ENCODE data around the gene MUSK. TPM values are rescaled to one million over a fixed set of nuclear protein-coding genes. Genes with fewer than 3 reads are reported as not detected.
A peak's percentile ranks its signal among the peaks of the same experiment; 100 is the strongest.

MUSK gene
- polyA plus RNA-seq, 1 donor (not counting 4 experiments of a cell fraction or from before 2014, with no cell fraction given), result not detected

GRCh38 chr9:110742741-110743371 lies 74.3 kb downstream of the MUSK start:
- FAIRE-seq, result no peak
- Histone ChIP-seq H4K20me1 (ENCODE audit: control insufficient read depth, extremely low read depth, insufficient read depth, low read length) (no peaks in the 10 kb centered on the region), H3K36me3 (ENCODE audit: control insufficient read depth in 2 of 2, extremely low read depth in 1 of 2, insufficient read depth in 2 of 2, low read length in 2 of 2) (no peaks in the 10 kb centered on the region), H3K79me2 (ENCODE audit: control insufficient read depth, insufficient read depth, low read length) (no peaks in the 10 kb centered on the region), H3K27me3 (ENCODE audit: control insufficient read depth, extremely low read depth, insufficient read depth, low read length) (no peaks in the 10 kb centered on the region), H3K9me1 (ENCODE audit: control insufficient read depth, extremely low read depth, insufficient read depth, low read length) (no peaks in the 10 kb centered on the region), H3K4me1 (ENCODE audit: control insufficient read depth, extremely low read depth, insufficient read depth, low read length) (peaks cover 31% of the 10 kb centered on the region), H3K4me3 (ENCODE audit: control insufficient read depth in 2 of 3, extremely low read depth in 1 of 3, insufficient read depth in 2 of 3, low read depth in 1 of 3, low read length in 3 of 3) (no peak overlapping the region), H3K27ac (ENCODE audit: control insufficient read depth, insufficient read depth, low read length) (no peak overlapping the region), H2AFZ (ENCODE audit: control insufficient read depth, low read length) (peak overlapping the region; percentile 76), H3K9me3 (ENCODE audit: control insufficient read depth, low read depth, low read length) (no peaks in the 10 kb centered on the region), H3K9ac (ENCODE audit: control insufficient read depth, extremely low read depth, insufficient read depth, low read length) (no peak overlapping the region), H3K4me2 (ENCODE audit: control insufficient read depth, extremely low read depth, insufficient read depth, low read depth, low read length) (peak overlapping the region; percentile 44)
- dilution Hi-C loops (cut with MboI; ENCODE audit: extremely low pct_ligation_motif_present, low sequenced_read_pairs), result no loop called here
- TF ChIP-seq EZH2 (IDR thresholded peaks at IDR 0.05; ENCODE audit: low read length) (no peak), CTCF (optimal IDR thresholded peaks at IDR 0.05 in 1 of 3, IDR thresholded peaks at IDR 0.05 in 1 of 3, conservative IDR thresholded peaks at IDR 0.05 in 1 of 3; ENCODE audit: extremely low read depth in 1 of 3, insufficient read depth in 2 of 3, low read length in 3 of 3) (no peak)
- no peak for DNase-seq (ENCODE audit: low read depth, low spot score)

DNA sequence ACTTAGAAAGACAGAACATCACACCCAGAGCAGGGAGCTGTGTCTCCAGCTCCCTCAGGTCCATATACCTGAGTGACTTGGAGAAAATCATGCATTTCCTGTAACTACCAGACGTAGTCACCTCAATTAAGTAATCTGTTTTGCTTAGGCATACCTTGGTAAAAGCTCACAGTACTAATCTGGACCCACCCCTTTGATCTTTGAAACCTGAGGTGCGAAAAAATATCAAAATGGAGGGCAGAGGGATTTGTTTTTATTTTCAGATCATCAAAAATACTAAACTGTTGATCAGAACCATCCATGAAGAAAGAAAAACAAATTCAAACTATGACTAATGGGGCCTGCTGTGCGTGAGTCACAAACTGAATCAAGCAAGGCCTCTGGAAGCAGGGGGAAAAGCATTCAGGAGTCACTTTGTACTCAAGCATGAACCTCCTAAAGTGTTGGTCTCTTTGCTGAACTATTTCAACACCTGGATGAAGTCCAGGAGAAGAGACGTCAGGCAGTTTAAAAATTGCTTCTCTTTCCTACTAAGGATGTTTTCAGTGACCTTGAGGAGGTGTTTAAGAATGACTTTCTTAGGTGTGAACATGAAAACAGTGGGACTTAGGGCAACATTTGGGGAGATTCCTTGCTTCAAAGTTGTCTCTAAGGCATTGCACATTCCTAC lies 76.3 kb downstream of the MUSK start:
- H3K79me2 ChIP-seq (ENCODE audit: control insufficient read depth, insufficient read depth, low read length), result no peaks in the 10 kb centered on the region
- H3K4me2 ChIP-seq (ENCODE audit: control insufficient read depth, extremely low read depth, insufficient read depth, low read depth, low read length), result peak overlapping the region; percentile 75
- no peaks in the 10 kb centered on the region for H3K36me3 ChIP-seq (ENCODE audit: control insufficient read depth in 2 of 2, extremely low read depth in 1 of 2, insufficient read depth in 2 of 2, low read length in 2 of 2)
- H3K9ac ChIP-seq (ENCODE audit: control insufficient read depth, extremely low read depth, insufficient read depth, low read length), result peak overlapping the region; percentile 30
- dilution Hi-C loops (cut with MboI; ENCODE audit: extremely low pct_ligation_motif_present, low sequenced_read_pairs), result no loop called here
- TF ChIP-seq CTCF (optimal IDR thresholded peaks at IDR 0.05 in 1 of 3, IDR thresholded peaks at IDR 0.05 in 1 of 3, conservative IDR thresholded peaks at IDR 0.05 in 1 of 3; ENCODE audit: extremely low read depth in 1 of 3, insufficient read depth in 2 of 3, low read length in 3 of 3) (no peak), EZH2 (IDR thresholded peaks at IDR 0.05; ENCODE audit: low read length) (no peak)
- peaks cover 40% of the 10 kb centered on the region for H3K4me1 ChIP-seq (ENCODE audit: control insufficient read depth, extremely low read depth, insufficient read depth, low read length)
- no peaks in the 10 kb centered on the region for H3K9me1 ChIP-seq (ENCODE audit: control insufficient read depth, extremely low read depth, insufficient read depth, low read length)
- H4K20me1 ChIP-seq (ENCODE audit: control insufficient read depth, extremely low read depth, insufficient read depth, low read length), result no peaks in the 10 kb centered on the region
- H3K9me3 ChIP-seq (ENCODE audit: control insufficient read depth, low read depth, low read length), result no peaks in the 10 kb centered on the region
- peak overlapping the region; percentile 72 for H2AFZ ChIP-seq (ENCODE audit: control insufficient read depth, low read length)
- no peaks in the 10 kb centered on the region for H3K27me3 ChIP-seq (ENCODE audit: control insufficient read depth, extremely low read depth, insufficient read depth, low read length)
- peak overlapping the region; percentile 84 for H3K27ac ChIP-seq (ENCODE audit: control insufficient read depth, insufficient read depth, low read length)
- H3K4me3 ChIP-seq (ENCODE audit: control insufficient read depth in 2 of 3, extremely low read depth in 1 of 3, insufficient read depth in 2 of 3, low read depth in 1 of 3, low read length in 3 of 3), result peak overlapping the region in 1 of 3 experiments; percentile 3
- FAIRE-seq (peak; percentile 94), DNase-seq (ENCODE audit: low read depth, low spot score) (peak; percentile 66)

Measured in keratinocyte (primary cell).